ENCODE measurements around the gene CUL9. TPM values are rescaled to one million over a fixed set of nuclear protein-coding genes. Genes with fewer than 3 reads are reported as not detected.

Gene CUL9
- total RNA-seq, 1 experiment from 2014 or later, result 30.4 TPM

DNA sequence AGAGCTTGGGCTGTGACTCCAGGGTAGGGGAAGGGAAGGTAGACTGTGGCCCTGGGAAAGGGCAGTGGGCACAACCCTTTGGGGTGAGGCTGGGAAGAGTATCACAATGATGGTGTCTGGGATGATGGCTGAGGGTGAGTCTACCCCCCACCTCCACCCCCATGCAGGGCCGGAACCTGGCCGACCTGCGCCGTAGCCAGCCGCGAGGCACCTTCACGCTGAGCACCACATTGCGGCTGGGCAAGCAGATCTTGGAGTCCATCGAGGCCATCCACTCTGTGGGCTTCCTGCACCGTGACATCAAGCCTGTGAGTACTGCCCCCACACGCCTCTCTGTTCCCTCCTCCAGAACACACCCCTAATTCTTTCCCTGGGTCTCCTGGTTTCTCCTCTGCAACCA lies 71.4 kb downstream of the CUL9 start:
- intact Hi-C loops (cut with micrococcal nuclease), result no loop called here
- BruUV-seq (replicated peaks), result no TSS peak
- no peaks in the 10 kb centered on the region for H3F3A ChIP-seq (ENCODE audit: low read length, unreplicated experiment)
- no peaks in the 10 kb centered on the region for H3K36me3 ChIP-seq (ENCODE audit: low read depth, low read length)
- H3K79me2 ChIP-seq (ENCODE audit: low read length), result no peaks in the 10 kb centered on the region
- no peak for TF ChIP-seq EZH2 (IDR thresholded peaks at IDR 0.05; ENCODE audit: low read length, unreplicated experiment)
- TF ChIP-seq, protein P1, sequence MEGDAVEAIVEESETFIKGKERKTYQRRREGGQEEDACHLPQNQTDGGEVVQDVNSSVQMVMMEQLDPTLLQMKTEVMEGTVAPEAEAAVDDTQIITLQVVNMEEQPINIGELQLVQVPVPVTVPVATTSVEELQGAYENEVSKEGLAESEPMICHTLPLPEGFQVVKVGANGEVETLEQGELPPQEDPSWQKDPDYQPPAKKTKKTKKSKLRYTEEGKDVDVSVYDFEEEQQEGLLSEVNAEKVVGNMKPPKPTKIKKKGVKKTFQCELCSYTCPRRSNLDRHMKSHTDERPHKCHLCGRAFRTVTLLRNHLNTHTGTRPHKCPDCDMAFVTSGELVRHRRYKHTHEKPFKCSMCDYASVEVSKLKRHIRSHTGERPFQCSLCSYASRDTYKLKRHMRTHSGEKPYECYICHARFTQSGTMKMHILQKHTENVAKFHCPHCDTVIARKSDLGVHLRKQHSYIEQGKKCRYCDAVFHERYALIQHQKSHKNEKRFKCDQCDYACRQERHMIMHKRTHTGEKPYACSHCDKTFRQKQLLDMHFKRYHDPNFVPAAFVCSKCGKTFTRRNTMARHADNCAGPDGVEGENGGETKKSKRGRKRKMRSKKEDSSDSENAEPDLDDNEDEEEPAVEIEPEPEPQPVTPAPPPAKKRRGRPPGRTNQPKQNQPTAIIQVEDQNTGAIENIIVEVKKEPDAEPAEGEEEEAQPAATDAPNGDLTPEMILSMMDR (conservative IDR thresholded peaks at IDR 0.05; ENCODE audit: low read depth, low read length), result no peak
- no peak for TF ChIP-seq EZH2phosphoT487 (IDR thresholded peaks at IDR 0.05; ENCODE audit: borderline replicate concordance, low read length)
- no peaks in the 10 kb centered on the region for H4K20me1 ChIP-seq (ENCODE audit: low read length)
- ATAC-seq (no peak), DNase-seq (no peak)
- H3K27ac ChIP-seq (ENCODE audit: low read length), result no peak overlapping the region
- H3K4me2 ChIP-seq (ENCODE audit: low read length), result no peak overlapping the region
- H3K9me2 ChIP-seq (replicated peaks; ENCODE audit: low read length), result no peaks in the 10 kb centered on the region
- ChIA-PET POLR2A (ENCODE audit: unreplicated experiment) (no interaction called here), CTCF (no interaction called here)
- H2AFZ ChIP-seq (ENCODE audit: low read length), result no peak overlapping the region
- H3K9me3 ChIP-seq (ENCODE audit: low read length), result no peaks in the 10 kb centered on the region
- H3K4me1 ChIP-seq (ENCODE audit: insufficient read depth, low read length), result no peaks in the 10 kb centered on the region
- no peak overlapping the region for H3K9ac ChIP-seq (ENCODE audit: low read length)
- no peaks in the 10 kb centered on the region for H3K27me3 ChIP-seq (ENCODE audit: low read length)
- no peak overlapping the region for H3K4me3 ChIP-seq (ENCODE audit: low read length)

DNA sequence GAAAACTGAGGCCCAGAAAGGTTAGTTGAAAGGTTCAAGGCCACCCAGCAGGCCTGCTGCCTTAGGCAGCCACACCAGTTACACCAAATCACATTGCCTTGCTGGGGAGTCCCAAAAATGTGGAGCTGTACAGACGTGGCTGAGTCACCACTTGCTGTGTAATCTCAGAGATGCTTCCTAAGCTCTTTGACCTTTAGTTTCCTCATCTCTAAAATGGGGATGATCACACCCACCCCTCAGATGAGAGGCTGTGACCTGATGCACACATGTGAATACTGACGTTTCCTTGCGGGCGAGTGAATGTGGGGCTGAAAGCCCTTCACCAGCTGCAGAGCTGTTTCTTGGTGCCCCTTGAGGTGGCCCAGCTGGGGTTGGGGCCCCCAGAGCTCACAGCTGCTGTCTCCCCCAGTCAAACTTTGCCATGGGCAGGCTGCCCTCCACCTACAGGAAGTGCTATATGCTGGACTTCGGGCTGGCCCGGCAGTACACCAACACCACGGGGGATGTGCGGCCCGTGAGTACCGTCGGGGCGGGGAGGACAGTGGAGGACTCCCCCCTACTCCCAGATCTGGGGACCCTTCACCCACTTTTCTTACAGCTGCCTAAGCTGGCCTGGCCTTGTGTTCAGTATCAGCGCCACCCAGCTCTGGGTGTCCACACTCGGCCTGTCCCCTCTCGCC lies 72.3 kb downstream of the CUL9 start:
- no peak overlapping the region for H3K27ac ChIP-seq (ENCODE audit: low read length)
- BruUV-seq (replicated peaks), result no TSS peak
- TF ChIP-seq, protein P1 (conservative IDR thresholded peaks at IDR 0.05; ENCODE audit: low read depth, low read length), result no peak
- TF ChIP-seq EZH2phosphoT487 (IDR thresholded peaks at IDR 0.05; ENCODE audit: borderline replicate concordance, low read length), result no peak
- no peak for TF ChIP-seq EZH2 (IDR thresholded peaks at IDR 0.05; ENCODE audit: low read length, unreplicated experiment)
- H3K79me2 ChIP-seq (ENCODE audit: low read length), result no peaks in the 10 kb centered on the region
- H3K27me3 ChIP-seq (ENCODE audit: low read length), result no peaks in the 10 kb centered on the region
- no peaks in the 10 kb centered on the region for H3K9me3 ChIP-seq (ENCODE audit: low read length)
- no peaks in the 10 kb centered on the region for H3F3A ChIP-seq (ENCODE audit: low read length, unreplicated experiment)
- no peaks in the 10 kb centered on the region for H3K36me3 ChIP-seq (ENCODE audit: low read depth, low read length)
- CTCF ChIA-PET, result no interaction called here
- no peak overlapping the region for H3K4me2 ChIP-seq (ENCODE audit: low read length)
- H2AFZ ChIP-seq (ENCODE audit: low read length), result no peak overlapping the region
- DNase-seq (no peak), ATAC-seq (no peak)
- no peaks in the 10 kb centered on the region for H4K20me1 ChIP-seq (ENCODE audit: low read length)
- H3K4me1 ChIP-seq (ENCODE audit: insufficient read depth, low read length), result no peaks in the 10 kb centered on the region
- POLR2A ChIA-PET (ENCODE audit: unreplicated experiment), result no interaction called here
- no peak overlapping the region for H3K9ac ChIP-seq (ENCODE audit: low read length)
- H3K4me3 ChIP-seq (ENCODE audit: low read length), result no peak overlapping the region
- intact Hi-C loops (cut with micrococcal nuclease), result no loop called here
- no peaks in the 10 kb centered on the region for H3K9me2 ChIP-seq (replicated peaks; ENCODE audit: low read length)

DNA sequence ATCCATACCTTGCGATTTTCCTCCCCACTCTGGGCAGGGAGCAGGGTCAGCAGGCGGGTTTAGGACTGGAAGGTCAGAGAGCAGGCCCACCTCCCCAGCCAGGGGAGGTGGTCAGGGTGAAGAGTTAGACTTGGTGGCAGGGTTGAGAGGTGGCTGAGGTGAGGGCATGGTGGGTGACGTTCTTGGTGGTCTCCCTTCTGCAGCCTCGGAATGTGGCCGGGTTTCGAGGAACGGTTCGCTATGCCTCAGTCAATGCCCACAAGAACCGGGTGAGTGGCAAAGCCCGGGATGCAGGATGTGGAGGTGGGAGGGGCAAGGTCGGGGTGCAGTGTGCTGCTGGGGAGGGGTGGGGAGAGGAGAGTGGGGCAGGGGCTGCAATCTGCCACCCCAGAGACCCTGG lies 72.8 kb downstream of the CUL9 start:
- H3K9me3 ChIP-seq (ENCODE audit: low read length), result no peaks in the 10 kb centered on the region
- H3F3A ChIP-seq (ENCODE audit: low read length, unreplicated experiment), result no peaks in the 10 kb centered on the region
- no peaks in the 10 kb centered on the region for H4K20me1 ChIP-seq (ENCODE audit: low read length)
- H3K4me2 ChIP-seq (ENCODE audit: low read length), result no peak overlapping the region
- ATAC-seq (no peak), DNase-seq (no peak)
- intact Hi-C loops (cut with micrococcal nuclease), result no loop called here
- no TSS peak for BruUV-seq (replicated peaks)
- H3K4me3 ChIP-seq (ENCODE audit: low read length), result no peak overlapping the region
- H3K36me3 ChIP-seq (ENCODE audit: low read depth, low read length), result no peaks in the 10 kb centered on the region
- H3K27me3 ChIP-seq (ENCODE audit: low read length), result no peaks in the 10 kb centered on the region
- H3K79me2 ChIP-seq (ENCODE audit: low read length), result no peaks in the 10 kb centered on the region
- no peaks in the 10 kb centered on the region for H3K9me2 ChIP-seq (replicated peaks; ENCODE audit: low read length)
- no peak overlapping the region for H3K27ac ChIP-seq (ENCODE audit: low read length)
- POLR2A ChIA-PET (ENCODE audit: unreplicated experiment), result no interaction called here
- TF ChIP-seq EZH2 (IDR thresholded peaks at IDR 0.05; ENCODE audit: low read length, unreplicated experiment) (no peak), EZH2phosphoT487 (IDR thresholded peaks at IDR 0.05; ENCODE audit: borderline replicate concordance, low read length) (no peak)
- TF ChIP-seq, protein P1 (conservative IDR thresholded peaks at IDR 0.05; ENCODE audit: low read depth, low read length), result no peak
- H3K9ac ChIP-seq (ENCODE audit: low read length), result no peak overlapping the region
- H3K4me1 ChIP-seq (ENCODE audit: insufficient read depth, low read length), result no peaks in the 10 kb centered on the region
- CTCF ChIA-PET, result no interaction called here
- no peak overlapping the region for H2AFZ ChIP-seq (ENCODE audit: low read length)
